ENCODE data around the gene STX16. TPM values are rescaled to one million over a fixed set of nuclear protein-coding genes. Genes with fewer than 3 reads are reported as not detected.
"Not testable (repeated sequence)": the region's sequence is repeated elsewhere in the genome, so short reads cannot be mapped to it uniquely, and the experiment has no call there.

STX16 gene
- total RNA-seq, 1 donor from 2014 or later, result 78.7 TPM

GRCh38 chr20:58647796-58648501, 3.1 kb upstream of the STX16 start:
- no peak for DNase-seq (ENCODE audit: low spot score)
- intact Hi-C loops (cut with DNase I), result no loop called here
- peak; percentile 15 for ATAC-seq

- intact Hi-C loops (cut with DNase I); DNase-seq (ENCODE audit: low spot score); ATAC-seq: not testable (repeated sequence)
Observed at GRCh38 chr20:58648502-58648825, 2.6 kb upstream of the STX16 start.

GRCh38 chr20:58649288-58650180, 1.5 kb upstream of the STX16 start:
- intact Hi-C loops (cut with DNase I), result loop anchor here (5.0 to 10.0 kb wide), 2 partner anchors 203 to 415 kb away; partner anchors contain the start of genes GNAS and GNAS-AS1
- DNase-seq (ENCODE audit: low spot score), result no peak
- ATAC-seq, result no peak

DNA sequence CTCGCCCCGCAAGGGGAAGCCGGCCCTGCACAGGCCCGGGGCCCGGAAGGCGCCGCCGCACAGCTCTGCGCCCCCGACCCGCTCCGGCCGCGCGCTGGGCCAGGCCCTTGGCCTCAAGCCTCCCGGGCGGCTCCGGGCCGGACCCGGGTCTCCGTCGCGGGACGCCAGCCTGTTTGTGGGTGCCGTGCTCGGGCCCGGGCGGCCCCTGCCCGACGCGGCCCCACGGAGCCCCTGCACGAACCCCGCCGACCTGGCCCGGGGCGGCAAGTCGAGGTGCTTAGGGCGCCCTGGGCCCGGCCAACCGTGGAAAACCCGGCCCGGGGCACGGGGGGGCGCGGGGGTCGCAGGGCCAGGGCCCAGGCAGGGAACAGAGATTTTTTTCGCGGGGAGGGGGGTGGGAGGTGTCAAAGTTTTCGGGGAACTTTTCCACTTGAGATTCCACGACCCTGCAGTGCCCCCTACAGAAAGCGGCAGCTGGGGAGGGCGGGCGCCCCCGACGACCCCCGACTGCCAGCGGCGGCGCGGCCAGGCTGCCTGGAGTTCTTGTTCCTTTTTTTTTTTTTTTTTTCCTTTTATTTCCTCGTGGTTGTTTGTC, 805 bp upstream of the STX16 start:
- DNase-seq (ENCODE audit: low spot score) (peak; percentile 73), ATAC-seq (peak; percentile 33)
- intact Hi-C loops (cut with DNase I), result loop anchor here (5.0 to 10.0 kb wide), 2 partner anchors 202 to 415 kb away; partner anchors contain the start of genes GNAS and GNAS-AS1

DNA sequence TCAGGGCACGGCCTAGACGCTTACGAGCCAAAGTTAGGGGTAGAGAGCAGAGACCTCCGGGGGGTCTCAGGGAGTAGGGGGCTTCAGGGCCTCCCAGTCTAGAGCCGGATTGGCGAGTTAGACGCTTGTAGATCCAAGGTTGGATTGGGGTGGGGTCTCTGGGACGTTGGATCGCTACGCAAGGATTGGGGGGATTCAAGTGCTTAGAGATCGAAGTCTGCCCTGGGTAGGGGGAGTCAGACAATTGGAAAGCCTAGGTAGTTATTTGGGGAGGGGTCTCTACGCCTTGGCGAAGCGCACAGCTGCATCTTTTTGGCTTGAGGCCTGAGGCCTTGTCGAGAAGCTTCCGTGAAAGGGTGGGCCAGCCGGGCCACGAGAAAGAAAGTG, 469 bp downstream of the STX16 start:
- no peak for ATAC-seq
- DNase-seq (ENCODE audit: low spot score), result no peak
- intact Hi-C loops (cut with DNase I), result loop anchor here (5.0 to 10.0 kb wide), 2 partner anchors 201 to 417 kb away; partner anchors contain the start of genes GNAS and GNAS-AS1

- DNase-seq (ENCODE audit: low spot score), result no peak
- intact Hi-C loops (cut with DNase I), result loop anchor here (5.0 to 10.0 kb wide), 2 partner anchors 200 to 417 kb away; partner anchors contain the start of genes GNAS and GNAS-AS1
- peak; percentile 47 for ATAC-seq
Observed at GRCh38 chr20:58651946-58652605, 993 bp downstream of the STX16 start.

GRCh38 chr20:58652606-58653294, 1.7 kb downstream of the STX16 start:
- intact Hi-C loops (cut with DNase I), result loop anchor here (5.0 to 10.0 kb wide), 2 partner anchors 200 to 418 kb away; partner anchors contain the start of genes GNAS and GNAS-AS1
- no peak for DNase-seq (ENCODE audit: low spot score)
- ATAC-seq, result no peak

- no peak for ATAC-seq
- no peak for DNase-seq (ENCODE audit: low spot score)
- intact Hi-C loops (cut with DNase I), result loop anchor here (5.0 to 10.0 kb wide), 2 partner anchors 198 to 420 kb away; partner anchors contain the start of genes GNAS and GNAS-AS1
Observed at GRCh38 chr20:58654337-58654736, 3.3 kb downstream of the STX16 start.

- intact Hi-C loops (cut with DNase I), result loop anchor here (10.0 kb wide), 1 partner anchor 421 kb away; no protein-coding TSS in a partner anchor
- no peak for ATAC-seq
- DNase-seq (ENCODE audit: low spot score), result no peak
Observed at GRCh38 chr20:58655328-58656107, 4.4 kb downstream of the STX16 start.

- DNase-seq (ENCODE audit: low spot score) (no peak), ATAC-seq (no peak)
- intact Hi-C loops (cut with DNase I), result loop anchor here (10.0 kb wide), 1 partner anchor 422 kb away; no protein-coding TSS in a partner anchor
Observed at GRCh38 chr20:58656831-58657230, 5.7 kb downstream of the STX16 start.

- ATAC-seq, result no peak
- intact Hi-C loops (cut with DNase I), result loop anchor here (10.0 kb wide), 1 partner anchor 422 kb away; no protein-coding TSS in a partner anchor
- no peak for DNase-seq (ENCODE audit: low spot score)
Observed at GRCh38 chr20:58657262-58657661, 6.2 kb downstream of the STX16 start.

DNA sequence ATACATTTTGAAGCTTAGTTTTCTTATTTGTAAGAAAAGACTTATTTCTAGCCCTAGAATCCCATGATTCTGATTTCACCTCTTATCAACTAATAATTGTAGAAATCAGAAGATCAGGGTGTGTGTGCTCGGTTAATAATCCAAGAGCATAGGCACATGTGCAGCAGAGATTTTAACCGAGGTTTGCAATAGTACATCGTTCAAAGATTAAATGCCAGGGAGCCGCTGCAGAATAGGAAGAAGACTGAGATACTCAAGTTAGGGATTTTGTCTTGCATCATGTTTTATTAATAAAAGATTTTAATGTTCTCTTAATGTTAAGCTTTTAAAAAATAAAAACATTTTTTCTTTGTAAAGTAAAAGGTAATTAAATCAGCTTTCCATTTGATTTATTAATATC, 6.9 kb downstream of the STX16 start:
- no peak for ATAC-seq

GRCh38 chr20:58658760-58659159, 7.7 kb downstream of the STX16 start:
- intact Hi-C loops (cut with DNase I), result loop anchor here (10.0 kb wide), 1 partner anchor 424 kb away; no protein-coding TSS in a partner anchor
- DNase-seq (ENCODE audit: low spot score), result no peak
- ATAC-seq, result no peak

More for the DNA sequence above, 6.9 kb downstream of the STX16 start:
- intact Hi-C loops (cut with DNase I), result loop anchor here (10.0 kb wide), 1 partner anchor 423 kb away; no protein-coding TSS in a partner anchor
- no peak for DNase-seq (ENCODE audit: low spot score)

DNA sequence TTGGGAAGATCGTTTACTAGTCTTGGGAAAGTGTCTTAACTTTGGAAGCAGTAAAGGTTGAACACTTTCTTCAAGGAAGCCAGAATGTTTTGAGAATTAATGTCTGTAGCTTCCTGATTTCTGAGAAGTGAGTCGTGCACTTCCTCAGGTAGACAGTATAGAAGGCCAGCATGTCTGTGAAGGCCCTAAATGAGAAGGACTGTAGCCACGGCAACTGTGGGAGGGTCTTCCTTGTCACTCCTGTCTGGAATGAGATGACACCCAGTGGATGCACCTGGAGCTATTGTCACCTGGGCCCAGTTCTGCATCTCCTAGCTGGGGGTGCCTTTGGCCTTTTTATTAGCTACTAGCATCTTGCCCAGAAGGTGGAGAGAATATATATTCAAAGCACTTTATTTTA, 8.8 kb downstream of the STX16 start:
- DNase-seq (ENCODE audit: low spot score), result no peak
- no peak for ATAC-seq
- intact Hi-C loops (cut with DNase I), result loop anchor here (10.0 kb wide), 1 partner anchor 425 kb away; no protein-coding TSS in a partner anchor

DNA sequence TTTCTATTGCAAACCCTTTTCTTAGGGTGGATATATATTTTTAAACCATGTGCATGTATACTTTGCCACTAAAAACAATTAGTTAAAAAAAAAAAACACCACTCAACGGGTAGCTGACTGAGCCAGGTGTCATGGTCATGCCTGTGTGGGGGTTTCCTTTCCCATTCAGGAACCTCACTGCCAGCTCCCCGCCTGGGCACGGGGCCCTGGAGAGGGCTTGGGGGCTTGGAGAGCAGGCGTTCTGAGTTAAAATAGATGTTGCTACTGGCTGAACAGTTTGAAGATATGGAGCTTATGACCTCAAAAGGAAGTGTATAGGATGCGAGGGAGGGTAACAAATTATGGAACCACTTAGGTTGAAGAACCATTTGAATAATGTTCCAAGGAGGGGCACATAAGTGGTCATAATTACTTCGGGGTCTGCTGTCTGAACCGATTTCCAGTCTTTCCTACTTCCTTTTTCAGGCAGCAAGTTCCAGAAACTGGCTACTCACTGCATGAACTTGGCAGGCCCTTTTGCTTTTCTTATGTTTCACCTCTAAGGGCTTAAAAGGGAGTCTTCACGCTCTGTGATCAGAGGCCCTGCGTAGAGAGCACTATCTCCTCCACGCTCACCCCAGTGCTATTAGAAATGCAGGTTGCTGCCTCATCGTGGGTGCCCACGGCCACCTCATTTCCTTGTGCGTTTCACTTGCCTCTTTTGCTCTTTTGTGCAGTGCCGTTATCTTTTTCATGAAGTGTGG, 9.9 kb downstream of the STX16 start:
- intact Hi-C loops (cut with DNase I), result no loop called here
- DNase-seq (ENCODE audit: low spot score) (no peak), ATAC-seq (no peak)
